Neural cell (in vitro differentiated cells): Measurements from ENCODE around the gene DGKG.

Source experiments
- EZH2 ChIP-seq: fragments of 200-600, 300-800 bp; shearing (Covaris generic), sonication (generic); IDR thresholded peaks from 2 replicates; pipeline ENCODE4 v1.6.1; 2014; ENCODE audit warnings: antibody characterized with exemption, low read length, borderline replicate concordance, mild to moderate bottlenecking; ENCODE audit not compliant: insufficient read depth, poor library complexity, severe bottlenecking
- MXI1 ChIP-seq: fragments of 450-650 bp; conservative IDR thresholded peaks from 2 replicates; pipeline ENCODE4 v1.6.1; 2014; ENCODE audit warnings: antibody characterized with exemption, mild to moderate bottlenecking; ENCODE audit not compliant: poor library complexity, severe bottlenecking
- POLR2AphosphoS5 ChIP-seq: IDR thresholded peaks from 2 replicates; pipeline ENCODE4 v1.6.1; 2012
- RAD21 ChIP-seq: fragments of 450-650 bp; conservative IDR thresholded peaks from 2 replicates; pipeline ENCODE4 v1.6.1; 2014; ENCODE audit warnings: antibody characterized with exemption, mild to moderate bottlenecking, moderate library complexity
- TAF1 ChIP-seq: IDR thresholded peaks from 2 replicates; pipeline ENCODE4 v1.6.1; 2012; ENCODE audit warnings: low read depth
- TF ChIP-seq, protein P1 (sequence below): fragments of 450-650 bp; IDR thresholded peaks from 2 replicates; pipeline ENCODE4 v1.5.1; 2014; ENCODE audit warnings: antibody characterized with exemption, mild to moderate bottlenecking, moderate library complexity; ENCODE audit not compliant: poor library complexity, severe bottlenecking
- TF ChIP-seq, protein P2 (sequence below): IDR thresholded peaks from 2 replicates; pipeline ENCODE4 v1.6.1; 2012; ENCODE audit warnings: borderline replicate concordance

DNA sequence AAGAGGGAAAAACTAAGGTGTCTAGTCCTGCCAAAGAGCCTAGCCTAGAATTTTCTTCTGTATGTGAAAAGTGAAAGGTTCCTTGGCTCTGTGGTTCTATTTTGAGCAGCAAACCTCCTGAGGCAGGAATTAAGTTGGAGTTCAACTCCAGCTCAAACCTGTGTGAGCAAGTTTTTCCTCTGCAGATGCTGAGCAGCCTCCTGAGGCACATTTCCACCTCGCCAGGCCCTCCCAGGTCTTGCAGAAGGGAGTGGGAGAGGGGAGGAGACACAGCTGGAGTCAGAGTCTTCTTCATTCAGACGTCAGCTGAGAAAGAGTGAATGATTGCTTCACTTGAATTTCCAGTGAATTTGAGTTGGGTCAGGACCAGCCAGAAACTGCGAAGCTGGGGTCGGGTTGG, 183.6 kb downstream of the DGKG start:
- TF ChIP-seq, protein P1, sequence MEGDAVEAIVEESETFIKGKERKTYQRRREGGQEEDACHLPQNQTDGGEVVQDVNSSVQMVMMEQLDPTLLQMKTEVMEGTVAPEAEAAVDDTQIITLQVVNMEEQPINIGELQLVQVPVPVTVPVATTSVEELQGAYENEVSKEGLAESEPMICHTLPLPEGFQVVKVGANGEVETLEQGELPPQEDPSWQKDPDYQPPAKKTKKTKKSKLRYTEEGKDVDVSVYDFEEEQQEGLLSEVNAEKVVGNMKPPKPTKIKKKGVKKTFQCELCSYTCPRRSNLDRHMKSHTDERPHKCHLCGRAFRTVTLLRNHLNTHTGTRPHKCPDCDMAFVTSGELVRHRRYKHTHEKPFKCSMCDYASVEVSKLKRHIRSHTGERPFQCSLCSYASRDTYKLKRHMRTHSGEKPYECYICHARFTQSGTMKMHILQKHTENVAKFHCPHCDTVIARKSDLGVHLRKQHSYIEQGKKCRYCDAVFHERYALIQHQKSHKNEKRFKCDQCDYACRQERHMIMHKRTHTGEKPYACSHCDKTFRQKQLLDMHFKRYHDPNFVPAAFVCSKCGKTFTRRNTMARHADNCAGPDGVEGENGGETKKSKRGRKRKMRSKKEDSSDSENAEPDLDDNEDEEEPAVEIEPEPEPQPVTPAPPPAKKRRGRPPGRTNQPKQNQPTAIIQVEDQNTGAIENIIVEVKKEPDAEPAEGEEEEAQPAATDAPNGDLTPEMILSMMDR = no peak
- TF ChIP-seq POLR2AphosphoS5 (no peak), MXI1 (no peak), RAD21 (no peak), TAF1 (no peak), EZH2 (no peak)
- TF ChIP-seq, protein P2, sequence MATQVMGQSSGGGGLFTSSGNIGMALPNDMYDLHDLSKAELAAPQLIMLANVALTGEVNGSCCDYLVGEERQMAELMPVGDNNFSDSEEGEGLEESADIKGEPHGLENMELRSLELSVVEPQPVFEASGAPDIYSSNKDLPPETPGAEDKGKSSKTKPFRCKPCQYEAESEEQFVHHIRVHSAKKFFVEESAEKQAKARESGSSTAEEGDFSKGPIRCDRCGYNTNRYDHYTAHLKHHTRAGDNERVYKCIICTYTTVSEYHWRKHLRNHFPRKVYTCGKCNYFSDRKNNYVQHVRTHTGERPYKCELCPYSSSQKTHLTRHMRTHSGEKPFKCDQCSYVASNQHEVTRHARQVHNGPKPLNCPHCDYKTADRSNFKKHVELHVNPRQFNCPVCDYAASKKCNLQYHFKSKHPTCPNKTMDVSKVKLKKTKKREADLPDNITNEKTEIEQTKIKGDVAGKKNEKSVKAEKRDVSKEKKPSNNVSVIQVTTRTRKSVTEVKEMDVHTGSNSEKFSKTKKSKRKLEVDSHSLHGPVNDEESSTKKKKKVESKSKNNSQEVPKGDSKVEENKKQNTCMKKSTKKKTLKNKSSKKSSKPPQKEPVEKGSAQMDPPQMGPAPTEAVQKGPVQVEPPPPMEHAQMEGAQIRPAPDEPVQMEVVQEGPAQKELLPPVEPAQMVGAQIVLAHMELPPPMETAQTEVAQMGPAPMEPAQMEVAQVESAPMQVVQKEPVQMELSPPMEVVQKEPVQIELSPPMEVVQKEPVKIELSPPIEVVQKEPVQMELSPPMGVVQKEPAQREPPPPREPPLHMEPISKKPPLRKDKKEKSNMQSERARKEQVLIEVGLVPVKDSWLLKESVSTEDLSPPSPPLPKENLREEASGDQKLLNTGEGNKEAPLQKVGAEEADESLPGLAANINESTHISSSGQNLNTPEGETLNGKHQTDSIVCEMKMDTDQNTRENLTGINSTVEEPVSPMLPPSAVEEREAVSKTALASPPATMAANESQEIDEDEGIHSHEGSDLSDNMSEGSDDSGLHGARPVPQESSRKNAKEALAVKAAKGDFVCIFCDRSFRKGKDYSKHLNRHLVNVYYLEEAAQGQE = no peak
